ENCODE measurements around the gene CACTIN. TPM values are rescaled to one million over a fixed set of nuclear protein-coding genes. Genes with fewer than 3 reads are reported as not detected.
A peak's percentile ranks its signal among the peaks of the same experiment; 100 is the strongest.

Gene CACTIN
- polyA plus RNA-seq (2012; ENCODE audit: missing spikeins), result 7.5 TPM

DNA sequence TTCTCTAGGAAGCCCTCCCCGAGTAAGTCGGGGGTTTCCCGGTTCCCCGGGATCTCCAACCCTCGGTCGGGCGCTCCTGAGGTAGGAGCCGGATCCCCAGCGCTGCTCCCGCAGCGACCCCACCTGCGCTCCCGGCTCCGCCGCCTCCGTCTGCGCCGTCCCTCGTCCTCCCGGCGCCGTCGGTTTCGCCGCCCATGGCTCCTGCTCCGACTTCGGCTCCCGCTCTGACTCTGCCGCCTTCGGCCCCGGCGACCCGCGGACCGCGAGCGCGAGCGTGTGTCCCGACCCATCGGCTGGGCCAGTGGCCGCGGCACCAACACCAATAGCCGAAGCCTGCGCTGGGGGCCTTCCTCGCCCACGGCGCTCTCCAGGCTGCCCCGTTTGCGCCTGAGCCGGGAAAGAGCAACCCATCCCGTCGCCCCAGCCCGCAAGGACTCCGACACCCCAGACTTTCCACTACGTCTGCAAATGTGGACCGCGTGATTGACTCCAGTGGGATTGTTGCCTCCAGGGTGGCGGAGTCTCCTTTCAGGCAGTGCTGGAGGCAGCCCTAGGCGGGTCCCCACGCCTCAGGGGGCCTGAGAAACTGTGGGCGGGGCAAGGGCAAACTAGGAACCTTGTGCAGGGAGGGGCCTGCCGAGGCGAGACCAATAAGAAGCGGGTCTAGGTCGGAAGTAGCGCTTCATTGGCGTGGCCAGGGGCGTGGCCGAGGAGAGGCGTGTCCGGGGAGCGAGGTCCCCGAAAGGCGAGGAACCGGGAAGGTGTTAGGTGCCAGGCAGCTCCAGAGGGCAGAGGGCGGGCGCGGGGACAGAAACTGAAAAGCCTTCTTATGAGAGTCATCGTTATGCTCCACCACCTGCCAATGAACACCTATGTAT lies at the start of gene CACTIN:
CACTIN (minus strand) TSS at position 318 of the 878 bp plus-strand sequence; CDS start at position 290, 28 bp downstream.
- TF ChIP-seq POLR2A (IDR thresholded peaks at IDR 0.05; ENCODE audit: low read depth, low read length) (peak; percentile 97), TAF1 (IDR thresholded peaks at IDR 0.05; ENCODE audit: borderline replicate concordance, low read depth, low read length) (peak; percentile 72), POLR2AphosphoS5 (IDR thresholded peaks at IDR 0.05; ENCODE audit: low read depth, low read length) (peak; percentile 90)
- FAIRE-seq, result peak; percentile 100

DNA sequence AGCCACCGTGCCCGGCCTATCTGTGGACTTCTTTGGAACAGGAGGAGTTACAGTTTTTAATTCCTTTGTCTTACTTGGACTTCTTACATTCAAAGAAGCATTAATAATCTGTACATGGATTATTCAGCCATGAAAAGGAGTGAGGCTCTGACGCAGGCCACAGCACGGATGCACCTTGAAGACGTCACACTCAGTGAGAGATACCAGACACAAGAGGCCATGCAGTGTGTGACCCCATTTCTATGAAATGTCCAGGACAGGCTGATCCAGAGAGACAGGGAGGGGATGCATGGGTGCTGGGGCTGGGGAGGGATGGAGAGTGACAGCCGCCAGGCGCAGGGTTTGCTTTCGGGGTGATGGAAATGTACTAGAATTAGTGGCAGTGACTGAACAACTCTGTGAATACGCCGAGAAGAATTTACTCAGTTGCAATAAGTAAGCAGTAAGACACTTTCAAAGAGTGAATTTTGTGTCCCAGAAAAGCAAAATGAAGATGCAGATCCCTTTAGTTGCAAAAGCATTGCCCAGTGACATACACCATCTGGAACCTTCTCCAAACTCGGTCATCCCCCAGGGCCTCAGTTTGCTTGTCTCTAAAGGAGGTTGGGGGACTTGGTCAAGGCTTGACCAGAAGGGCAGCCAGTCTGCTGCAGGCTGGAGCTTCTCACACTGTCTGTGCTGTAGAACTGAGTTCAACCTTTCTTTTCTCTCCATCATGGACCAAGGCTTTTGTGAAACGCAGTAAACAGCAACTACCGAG lies 48.4 kb upstream of the CACTIN start:
- FAIRE-seq (no peak), DNase-seq (ENCODE audit: insufficient read length) (no peak)
- TF ChIP-seq TAF1 (IDR thresholded peaks at IDR 0.05; ENCODE audit: borderline replicate concordance, low read depth, low read length) (no peak), POLR2AphosphoS5 (IDR thresholded peaks at IDR 0.05; ENCODE audit: low read depth, low read length) (no peak), POLR2A (IDR thresholded peaks at IDR 0.05; ENCODE audit: low read depth, low read length) (no peak)

More for the DNA sequence above, at the start of gene CACTIN:
- DNase-seq (ENCODE audit: insufficient read length), result peak; percentile 100

DNA sequence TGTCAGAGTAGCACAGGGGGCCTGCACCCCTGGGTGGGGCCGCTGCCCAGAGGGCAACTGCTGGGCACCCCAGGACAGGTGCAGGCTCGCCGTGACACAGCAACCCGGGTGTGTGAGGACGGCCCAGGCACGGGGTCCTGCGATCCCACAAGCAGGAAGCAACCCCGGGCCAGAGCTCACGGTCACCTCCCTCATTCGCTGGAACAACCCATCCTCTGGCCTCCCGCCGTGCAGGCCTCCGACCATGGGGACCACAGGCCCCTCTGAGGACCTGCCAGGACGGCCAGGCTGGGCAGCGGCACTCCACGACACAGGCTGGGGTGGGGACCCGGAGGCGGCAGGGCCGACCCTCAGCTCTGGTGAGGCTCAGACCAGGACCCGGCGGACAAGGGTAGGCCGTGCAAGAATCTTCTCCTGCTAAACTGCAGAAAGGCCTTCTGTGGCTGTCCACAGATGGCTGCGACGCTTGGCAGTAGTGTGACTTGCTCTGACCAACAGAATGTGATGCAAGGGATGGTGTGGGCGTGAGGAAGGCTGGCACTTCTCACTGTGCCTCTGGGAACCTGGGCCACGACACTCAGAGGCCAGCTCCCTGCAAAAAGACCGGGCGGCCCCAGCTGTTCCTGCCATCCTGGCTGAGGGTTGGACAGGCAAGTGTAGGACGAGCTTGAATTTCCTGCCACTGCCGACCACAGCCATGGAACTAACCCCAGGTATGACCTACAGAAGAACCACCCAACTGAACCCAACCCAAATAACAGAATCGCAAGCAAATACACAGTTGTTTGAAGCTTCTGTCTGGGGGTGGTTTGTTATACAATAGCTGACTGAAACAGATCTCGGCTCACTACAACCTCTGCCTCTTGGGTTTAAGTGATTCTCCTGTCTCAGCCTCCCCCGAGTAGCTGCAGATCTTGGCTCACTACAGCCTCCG lies 47.2 kb upstream of the CACTIN start:
- no peak for TF ChIP-seq POLR2AphosphoS5 (IDR thresholded peaks at IDR 0.05; ENCODE audit: low read depth, low read length)
- FAIRE-seq, result no peak
- DNase-seq (ENCODE audit: insufficient read length), result no peak

DNA sequence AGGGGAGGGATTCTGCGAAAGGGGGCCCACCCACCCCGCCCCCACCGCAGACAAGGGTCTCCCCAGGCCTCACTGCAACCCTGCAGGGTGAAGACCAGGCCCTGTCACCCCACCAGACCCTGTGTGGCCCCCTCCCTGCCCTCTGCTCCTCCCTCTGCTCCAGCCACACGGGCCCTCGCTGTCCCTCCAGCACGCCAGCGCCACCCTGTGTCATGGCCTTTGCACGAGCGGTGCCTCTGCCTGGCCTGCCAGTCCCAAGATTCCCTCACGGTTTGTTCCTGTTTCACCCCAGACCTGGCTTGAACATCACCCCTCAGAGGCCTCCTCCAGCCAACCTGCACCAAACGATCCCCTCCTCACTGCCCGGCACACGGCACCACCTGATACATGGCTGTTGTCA lies 46.4 kb upstream of the CACTIN start:
- no peak for DNase-seq (ENCODE audit: insufficient read length)
- FAIRE-seq, result no peak
- no peak for TF ChIP-seq POLR2A (IDR thresholded peaks at IDR 0.05; ENCODE audit: low read depth, low read length)
- TF ChIP-seq TAF1 (IDR thresholded peaks at IDR 0.05; ENCODE audit: borderline replicate concordance, low read depth, low read length), result no peak

DNA sequence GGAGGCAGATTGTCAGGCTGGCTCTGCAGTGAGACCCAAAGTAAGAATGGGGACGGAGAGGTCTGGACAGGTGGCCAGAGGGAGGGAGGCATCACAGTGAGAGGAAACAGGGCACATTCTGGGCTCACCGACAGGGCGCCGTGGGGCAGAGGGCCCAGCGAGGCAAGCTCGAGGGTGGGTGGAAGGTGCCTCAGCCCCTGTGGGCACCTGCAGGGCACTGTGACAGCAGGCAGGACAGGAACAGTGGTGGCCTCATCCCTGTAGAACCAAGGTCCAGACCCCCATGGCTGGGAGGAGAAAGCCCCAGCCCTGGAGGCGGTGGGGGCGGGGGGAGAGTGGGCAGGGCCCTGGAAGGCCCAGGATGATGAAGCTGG lies 46.0 kb upstream of the CACTIN start:
- DNase-seq (ENCODE audit: insufficient read length) (no peak), FAIRE-seq (no peak)
- TF ChIP-seq POLR2AphosphoS5 (IDR thresholded peaks at IDR 0.05; ENCODE audit: low read depth, low read length) (no peak), POLR2A (IDR thresholded peaks at IDR 0.05; ENCODE audit: low read depth, low read length) (no peak), TAF1 (IDR thresholded peaks at IDR 0.05; ENCODE audit: borderline replicate concordance, low read depth, low read length) (no peak)

DNA sequence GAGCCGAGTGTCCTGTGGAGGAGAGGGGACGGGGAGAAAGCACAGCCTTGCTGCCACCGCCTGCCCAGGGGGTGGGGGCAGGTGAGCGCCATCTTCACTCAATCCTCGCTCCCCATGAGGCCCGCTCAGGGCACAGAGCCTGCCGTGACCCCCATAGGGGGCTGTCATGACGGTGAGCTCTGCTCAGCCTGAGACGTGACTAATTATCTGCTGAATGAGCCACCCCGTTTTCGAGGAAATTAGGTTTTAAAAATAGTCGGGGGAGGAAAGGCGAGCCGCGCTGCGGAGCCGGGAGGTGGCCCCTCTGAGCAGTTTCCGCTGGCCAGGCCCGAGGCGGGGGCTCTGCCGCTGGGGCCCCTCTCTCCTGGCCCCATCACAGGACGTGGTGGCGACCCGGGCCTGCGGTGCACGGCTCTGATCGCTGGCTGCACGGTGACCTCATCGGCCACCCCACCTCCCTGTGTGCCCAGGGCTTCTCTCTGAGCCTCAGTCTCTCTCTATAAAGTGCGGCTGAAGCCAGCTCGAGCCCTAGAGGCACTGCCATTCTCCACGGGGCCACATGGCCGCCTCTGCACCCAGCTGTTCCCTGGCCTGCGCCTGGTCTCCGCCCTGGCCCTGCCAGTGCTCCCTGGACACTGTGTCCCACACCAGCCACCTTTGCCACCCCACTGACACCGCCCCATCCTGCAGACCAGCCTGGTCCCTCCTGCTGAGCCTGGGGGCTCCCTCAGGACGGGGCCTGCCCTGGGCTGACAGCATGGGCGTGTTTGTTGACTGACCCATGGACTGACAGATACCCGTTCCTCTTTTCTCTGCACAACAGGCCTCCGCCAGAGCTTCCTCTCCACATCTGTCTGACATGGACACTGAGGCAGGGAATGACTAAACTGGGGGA lies 45.3 kb upstream of the CACTIN start:
- FAIRE-seq, result peak; percentile 81
- no peak for DNase-seq (ENCODE audit: insufficient read length)
- no peak for TF ChIP-seq TAF1 (IDR thresholded peaks at IDR 0.05; ENCODE audit: borderline replicate concordance, low read depth, low read length)
- no peak for TF ChIP-seq POLR2AphosphoS5 (IDR thresholded peaks at IDR 0.05; ENCODE audit: low read depth, low read length)
- no peak for TF ChIP-seq POLR2A (IDR thresholded peaks at IDR 0.05; ENCODE audit: low read depth, low read length)

DNA sequence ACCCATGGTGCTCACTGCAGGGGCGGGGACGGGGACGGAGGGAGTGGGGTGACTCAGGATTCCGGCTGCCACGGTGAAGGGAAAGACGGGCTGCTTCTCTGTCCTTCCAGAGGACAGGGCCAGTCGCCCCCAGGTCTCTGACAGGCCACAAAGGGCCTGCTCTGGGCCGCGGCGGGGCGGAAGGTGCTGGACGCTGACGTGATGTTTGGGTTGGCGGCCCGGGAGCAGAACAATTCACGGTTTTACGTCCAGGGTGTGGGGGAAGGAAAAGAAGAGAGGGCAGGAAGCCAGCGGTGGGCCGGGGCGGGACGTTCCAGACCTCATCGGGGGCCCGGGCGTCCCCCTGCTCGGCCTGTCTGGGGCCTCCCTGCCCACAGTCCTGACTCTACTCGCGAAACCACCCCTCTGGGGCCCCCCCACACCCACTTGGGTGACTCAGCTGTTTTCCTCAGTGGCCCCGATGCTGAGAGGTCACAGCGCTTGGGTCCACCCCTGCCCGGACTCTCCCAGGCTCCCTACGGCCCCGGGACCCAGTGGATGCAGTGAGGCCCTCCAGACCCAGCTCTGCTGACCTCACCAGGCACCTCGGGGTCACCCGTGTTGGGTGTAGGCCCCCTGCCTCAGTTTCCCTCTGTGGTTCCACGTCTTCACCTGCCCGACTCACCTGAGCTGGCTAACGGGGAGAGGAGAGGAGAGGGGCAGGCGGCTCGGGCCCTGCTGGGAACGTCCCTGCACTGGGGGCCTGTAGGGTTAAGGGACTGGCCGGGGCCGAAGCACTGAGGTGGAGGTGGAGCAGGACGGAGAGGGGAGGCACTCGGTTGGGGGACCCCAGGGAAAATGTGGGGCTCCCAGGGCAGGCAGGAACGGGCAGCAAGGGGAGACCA lies 44.4 kb upstream of the CACTIN start:
- TF ChIP-seq TAF1 (IDR thresholded peaks at IDR 0.05; ENCODE audit: borderline replicate concordance, low read depth, low read length) (no peak), POLR2A (IDR thresholded peaks at IDR 0.05; ENCODE audit: low read depth, low read length) (no peak), POLR2AphosphoS5 (IDR thresholded peaks at IDR 0.05; ENCODE audit: low read depth, low read length) (no peak)
- FAIRE-seq, result peak; percentile 57

DNA sequence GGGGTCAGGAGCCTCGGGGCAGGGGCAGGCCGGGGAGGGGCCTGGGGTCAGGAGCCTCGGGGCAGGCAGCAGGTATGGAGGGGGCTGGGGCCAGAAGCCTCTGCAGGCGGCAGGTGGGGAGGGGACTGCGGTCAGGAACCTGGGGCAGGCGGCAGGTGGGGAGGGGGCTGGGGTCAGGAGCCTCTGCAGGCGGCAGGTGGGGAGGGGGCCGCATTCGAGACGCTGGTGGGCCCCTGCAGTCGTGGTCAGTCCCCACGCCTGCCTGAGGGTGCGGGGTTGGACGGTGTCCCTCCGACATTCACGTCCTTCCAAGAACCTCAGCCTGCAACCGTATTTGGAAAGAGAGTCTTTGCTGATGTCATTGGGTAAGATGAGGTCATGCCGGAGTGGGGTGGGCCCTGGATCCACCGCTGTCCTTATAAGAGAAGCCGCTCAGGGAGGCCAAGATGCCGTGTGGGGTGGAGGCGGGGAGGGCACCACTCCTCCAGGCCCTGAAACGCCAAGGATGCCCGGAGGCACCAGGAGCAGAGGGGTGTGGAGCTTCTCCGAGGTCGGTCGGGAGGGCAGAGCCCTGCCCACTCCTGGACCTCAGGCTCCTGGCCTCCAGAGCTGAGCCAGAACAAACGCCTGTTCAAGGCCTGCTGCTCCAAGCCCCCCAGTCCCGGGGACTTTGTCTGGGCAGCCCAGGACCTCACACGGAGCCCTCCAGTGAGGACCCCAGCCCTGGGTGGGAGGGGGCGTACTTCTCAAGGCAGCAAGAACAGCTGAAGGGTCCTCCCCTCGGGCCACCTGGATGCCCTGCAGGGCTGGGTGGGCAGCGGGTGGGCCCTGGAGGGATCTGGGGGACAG lies 43.6 kb upstream of the CACTIN start:
- no peak for TF ChIP-seq TAF1 (IDR thresholded peaks at IDR 0.05; ENCODE audit: borderline replicate concordance, low read depth, low read length)
- TF ChIP-seq POLR2AphosphoS5 (IDR thresholded peaks at IDR 0.05; ENCODE audit: low read depth, low read length), result no peak
- TF ChIP-seq POLR2A (IDR thresholded peaks at IDR 0.05; ENCODE audit: low read depth, low read length), result no peak
- FAIRE-seq (no peak), DNase-seq (ENCODE audit: insufficient read length) (no peak)

More for the DNA sequence above, 44.4 kb upstream of the CACTIN start:
- DNase-seq (ENCODE audit: insufficient read length), result peak; percentile 77
